GM23248 (cell line): ENCODE measurements around the gene CNN2.

Experiments
- EZH2 ChIP-seq: fragments of 200-600 bp; sonication (generic); IDR thresholded peaks from 2 replicates; pipeline ENCODE4 v1.6.1; 2018; ENCODE audit warnings: antibody characterized with exemption, mild to moderate bottlenecking; ENCODE audit not compliant: insufficient read depth, poor library complexity, severe bottlenecking
- EZH2phosphoT487 ChIP-seq: fragments of 200-600 bp; sonication (generic); IDR thresholded peaks from 2 replicates; pipeline ENCODE4 v1.6.1; 2018; ENCODE audit warnings: antibody characterized with exemption, moderate library complexity, mild to moderate bottlenecking, low read depth; ENCODE audit not compliant: insufficient read depth

GRCh38 chr19:1041272-1041834, 14.9 kb downstream of the CNN2 start:
- TF ChIP-seq EZH2phosphoT487, result no peak
- no peak for TF ChIP-seq EZH2
